ENCODE results near the gene ASIC4.

The ASIC4 gene

DNA sequence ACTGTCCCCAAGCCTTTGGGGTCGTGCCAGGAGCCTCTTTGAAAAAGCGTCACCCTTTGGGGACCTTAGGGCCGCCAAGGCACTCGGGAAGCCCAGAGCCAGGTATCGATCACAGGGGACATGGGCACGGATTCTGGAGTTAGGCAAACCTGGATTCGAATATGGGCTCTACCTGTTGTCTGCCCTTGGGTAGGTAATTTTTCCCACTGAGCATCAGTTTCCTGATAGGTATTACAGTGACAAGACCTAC is 38.8 kb downstream of the ASIC4 start:
- Histone ChIP-seq H3K27ac (replicated peaks) (no peak overlapping the region), H3K4me3 (replicated peaks; ENCODE audit: insufficient read depth, low read length) (no peak overlapping the region), H3K27me3 (ENCODE audit: insufficient read depth, poor library complexity, severe bottlenecking) (peaks cover 28% of the 10 kb centered on the region)
- TF ChIP-seq, protein P1, sequence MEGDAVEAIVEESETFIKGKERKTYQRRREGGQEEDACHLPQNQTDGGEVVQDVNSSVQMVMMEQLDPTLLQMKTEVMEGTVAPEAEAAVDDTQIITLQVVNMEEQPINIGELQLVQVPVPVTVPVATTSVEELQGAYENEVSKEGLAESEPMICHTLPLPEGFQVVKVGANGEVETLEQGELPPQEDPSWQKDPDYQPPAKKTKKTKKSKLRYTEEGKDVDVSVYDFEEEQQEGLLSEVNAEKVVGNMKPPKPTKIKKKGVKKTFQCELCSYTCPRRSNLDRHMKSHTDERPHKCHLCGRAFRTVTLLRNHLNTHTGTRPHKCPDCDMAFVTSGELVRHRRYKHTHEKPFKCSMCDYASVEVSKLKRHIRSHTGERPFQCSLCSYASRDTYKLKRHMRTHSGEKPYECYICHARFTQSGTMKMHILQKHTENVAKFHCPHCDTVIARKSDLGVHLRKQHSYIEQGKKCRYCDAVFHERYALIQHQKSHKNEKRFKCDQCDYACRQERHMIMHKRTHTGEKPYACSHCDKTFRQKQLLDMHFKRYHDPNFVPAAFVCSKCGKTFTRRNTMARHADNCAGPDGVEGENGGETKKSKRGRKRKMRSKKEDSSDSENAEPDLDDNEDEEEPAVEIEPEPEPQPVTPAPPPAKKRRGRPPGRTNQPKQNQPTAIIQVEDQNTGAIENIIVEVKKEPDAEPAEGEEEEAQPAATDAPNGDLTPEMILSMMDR (IDR thresholded peaks at IDR 0.05; ENCODE audit: insufficient read depth, low read length), result no peak
- TF ChIP-seq SPI1 (IDR thresholded peaks at IDR 0.05; ENCODE audit: borderline replicate concordance, low read depth) (no peak), GABPA (IDR thresholded peaks at IDR 0.05; ENCODE audit: low read depth) (no peak), POLR2AphosphoS5 (IDR thresholded peaks at IDR 0.05; ENCODE audit: low read depth) (no peak)
- DNase-seq (ENCODE audit: low read depth in 1 of 2, low spot score in 1 of 2), result no peak

DNA sequence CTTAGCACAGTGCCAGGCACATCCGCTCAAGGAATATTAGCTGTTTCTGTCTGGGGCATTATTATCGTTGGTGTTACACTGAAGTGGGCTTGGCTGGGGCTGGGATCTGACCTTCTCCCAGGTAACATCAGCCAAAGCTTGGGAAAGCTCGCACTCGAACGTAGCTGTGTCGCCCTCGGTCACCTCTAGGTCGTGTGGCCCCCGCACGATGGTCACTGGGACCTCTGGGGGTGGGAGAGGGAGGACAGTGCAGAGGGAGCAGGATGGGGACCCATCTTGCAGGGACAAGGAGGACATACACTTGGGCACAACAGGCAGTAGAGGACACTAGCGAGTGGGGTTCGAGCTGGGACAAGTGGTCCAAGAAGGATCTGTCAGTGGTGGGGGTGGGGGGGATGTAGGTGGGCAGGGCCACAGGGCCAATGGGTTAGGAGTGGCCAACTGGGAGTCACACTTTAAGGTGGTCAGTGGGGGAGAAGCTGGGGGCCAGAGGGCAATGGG is 39.2 kb downstream of the ASIC4 start:
- DNase-seq (ENCODE audit: low read depth in 1 of 2, low spot score in 1 of 2), result no peak
- TF ChIP-seq POLR2AphosphoS5 (IDR thresholded peaks at IDR 0.05; ENCODE audit: low read depth) (no peak), SPI1 (IDR thresholded peaks at IDR 0.05; ENCODE audit: borderline replicate concordance, low read depth) (no peak)
- Histone ChIP-seq H3K27me3 (ENCODE audit: insufficient read depth, poor library complexity, severe bottlenecking) (peaks cover 28% of the 10 kb centered on the region), H3K27ac (replicated peaks) (no peak overlapping the region), H3K4me3 (replicated peaks; ENCODE audit: insufficient read depth, low read length) (no peak overlapping the region)

DNA sequence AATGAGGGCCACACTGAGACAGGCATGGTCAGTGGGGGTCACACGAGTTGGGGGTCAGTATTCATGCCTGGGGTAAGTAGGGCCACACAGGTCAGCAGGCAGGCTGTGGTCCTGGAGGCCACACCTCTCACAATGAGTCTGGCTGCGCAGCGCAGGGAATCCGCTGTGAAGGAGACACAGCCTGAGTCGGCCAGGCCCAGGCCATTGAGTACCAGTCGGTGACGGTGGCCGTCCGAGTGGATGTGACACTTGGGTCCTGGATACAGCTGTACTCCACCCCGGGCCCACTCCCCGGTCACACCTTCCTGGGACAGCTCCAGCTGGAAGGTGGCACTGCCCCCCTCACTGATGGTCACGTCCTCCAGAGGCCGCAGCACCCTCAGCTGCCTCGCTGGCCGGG is 40.1 kb downstream of the ASIC4 start:
- no peak for DNase-seq (ENCODE audit: low read depth in 1 of 2, low spot score in 1 of 2)
- Histone ChIP-seq H3K27ac (replicated peaks) (no peak overlapping the region), H3K27me3 (ENCODE audit: insufficient read depth, poor library complexity, severe bottlenecking) (peaks cover 28% of the 10 kb centered on the region), H3K4me3 (replicated peaks; ENCODE audit: insufficient read depth, low read length) (no peak overlapping the region)
- TF ChIP-seq, protein P1 (IDR thresholded peaks at IDR 0.05; ENCODE audit: insufficient read depth, low read length), result no peak
- TF ChIP-seq, protein P2, sequence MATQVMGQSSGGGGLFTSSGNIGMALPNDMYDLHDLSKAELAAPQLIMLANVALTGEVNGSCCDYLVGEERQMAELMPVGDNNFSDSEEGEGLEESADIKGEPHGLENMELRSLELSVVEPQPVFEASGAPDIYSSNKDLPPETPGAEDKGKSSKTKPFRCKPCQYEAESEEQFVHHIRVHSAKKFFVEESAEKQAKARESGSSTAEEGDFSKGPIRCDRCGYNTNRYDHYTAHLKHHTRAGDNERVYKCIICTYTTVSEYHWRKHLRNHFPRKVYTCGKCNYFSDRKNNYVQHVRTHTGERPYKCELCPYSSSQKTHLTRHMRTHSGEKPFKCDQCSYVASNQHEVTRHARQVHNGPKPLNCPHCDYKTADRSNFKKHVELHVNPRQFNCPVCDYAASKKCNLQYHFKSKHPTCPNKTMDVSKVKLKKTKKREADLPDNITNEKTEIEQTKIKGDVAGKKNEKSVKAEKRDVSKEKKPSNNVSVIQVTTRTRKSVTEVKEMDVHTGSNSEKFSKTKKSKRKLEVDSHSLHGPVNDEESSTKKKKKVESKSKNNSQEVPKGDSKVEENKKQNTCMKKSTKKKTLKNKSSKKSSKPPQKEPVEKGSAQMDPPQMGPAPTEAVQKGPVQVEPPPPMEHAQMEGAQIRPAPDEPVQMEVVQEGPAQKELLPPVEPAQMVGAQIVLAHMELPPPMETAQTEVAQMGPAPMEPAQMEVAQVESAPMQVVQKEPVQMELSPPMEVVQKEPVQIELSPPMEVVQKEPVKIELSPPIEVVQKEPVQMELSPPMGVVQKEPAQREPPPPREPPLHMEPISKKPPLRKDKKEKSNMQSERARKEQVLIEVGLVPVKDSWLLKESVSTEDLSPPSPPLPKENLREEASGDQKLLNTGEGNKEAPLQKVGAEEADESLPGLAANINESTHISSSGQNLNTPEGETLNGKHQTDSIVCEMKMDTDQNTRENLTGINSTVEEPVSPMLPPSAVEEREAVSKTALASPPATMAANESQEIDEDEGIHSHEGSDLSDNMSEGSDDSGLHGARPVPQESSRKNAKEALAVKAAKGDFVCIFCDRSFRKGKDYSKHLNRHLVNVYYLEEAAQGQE (IDR thresholded peaks at IDR 0.05; ENCODE audit: insufficient replicate concordance, low read depth), result no peak
- no peak for TF ChIP-seq GABPA (IDR thresholded peaks at IDR 0.05; ENCODE audit: low read depth)
- no peak for TF ChIP-seq SPI1 (IDR thresholded peaks at IDR 0.05; ENCODE audit: borderline replicate concordance, low read depth)
- TF ChIP-seq POLR2AphosphoS5 (IDR thresholded peaks at IDR 0.05; ENCODE audit: low read depth), result no peak

DNA sequence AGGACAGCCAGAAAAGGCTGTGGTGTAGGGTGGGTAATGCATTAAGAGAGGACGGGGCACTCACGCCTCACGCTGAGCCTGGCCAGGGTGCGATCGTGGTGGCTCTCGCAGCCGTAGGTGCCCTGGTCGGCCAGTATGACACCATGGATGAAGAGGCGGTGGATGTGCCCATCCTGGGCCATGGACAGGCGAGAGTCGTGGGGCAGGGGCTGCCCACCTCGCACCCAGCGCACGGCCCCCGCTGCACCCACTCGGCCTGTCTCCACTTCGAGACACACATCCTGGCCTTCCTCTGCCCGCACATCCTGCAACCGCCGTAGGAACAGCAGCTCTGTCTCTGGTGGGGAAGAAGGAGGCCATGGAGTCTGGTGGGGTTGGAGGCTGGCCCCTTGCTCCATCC is 41.7 kb downstream of the ASIC4 start:
- H3K4me3 ChIP-seq (replicated peaks; ENCODE audit: insufficient read depth, low read length), result no peak overlapping the region
- no peak for DNase-seq (ENCODE audit: low read depth in 1 of 2, low spot score in 1 of 2)
- peaks cover 22% of the 10 kb centered on the region for H3K27me3 ChIP-seq (ENCODE audit: insufficient read depth, poor library complexity, severe bottlenecking)
- no peak for TF ChIP-seq SPI1 (IDR thresholded peaks at IDR 0.05; ENCODE audit: borderline replicate concordance, low read depth)
- no peak for TF ChIP-seq POLR2AphosphoS5 (IDR thresholded peaks at IDR 0.05; ENCODE audit: low read depth)
- TF ChIP-seq, protein P1 (IDR thresholded peaks at IDR 0.05; ENCODE audit: insufficient read depth, low read length), result no peak
- TF ChIP-seq, protein P2 (IDR thresholded peaks at IDR 0.05; ENCODE audit: insufficient replicate concordance, low read depth), result no peak
- no peak overlapping the region for H3K27ac ChIP-seq (replicated peaks)

Measured in HL-60 (cell line).